A673 (cell line): Measurements from ENCODE around the gene COQ10A.

Experiments used
- CTCF ChIP-seq: fragments of 300-800, 200-600 bp; sonication (generic); conservative IDR thresholded peaks from 2 replicates; pipeline ENCODE4 v1.5.1; 2017; ENCODE audit warnings: low read depth, mild to moderate bottlenecking, antibody characterized with exemption, low read length, moderate library complexity, mixed read lengths
- EZH2 ChIP-seq: fragments of 200-600 bp; sonication (generic); IDR thresholded peaks from 2 replicates; pipeline ENCODE4 v1.6.1; 2017; ENCODE audit warnings: borderline replicate concordance, low read depth, mild to moderate bottlenecking, mixed read lengths, antibody characterized with exemption, low read length; ENCODE audit not compliant: poor library complexity, severe bottlenecking

DNA sequence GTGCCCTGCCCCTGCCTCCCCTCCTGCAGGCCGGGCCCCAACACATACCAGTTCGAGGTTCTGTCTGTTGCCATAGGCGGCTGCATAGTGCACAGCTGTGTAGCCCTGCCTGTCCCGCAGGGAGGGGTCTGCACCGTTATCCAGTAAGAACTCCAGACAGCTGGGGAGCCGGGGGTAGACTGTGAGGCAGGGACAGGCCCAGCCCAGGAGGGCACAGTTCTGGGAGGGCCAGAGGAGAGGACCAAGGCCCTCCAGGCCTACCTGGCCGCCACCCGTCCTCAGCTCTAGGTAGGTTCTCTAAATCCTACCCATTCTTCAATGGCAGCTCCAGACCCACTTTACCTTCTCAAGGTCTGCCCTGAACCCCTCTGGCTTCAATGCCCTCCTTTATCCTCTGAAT lies 18.0 kb upstream of the COQ10A start:
- no peak for TF ChIP-seq CTCF
- no peak for TF ChIP-seq EZH2
